Cerebellar nuclear complex (tissue), 1 donor: ENCODE data around the gene DIP2C.
"Not testable (repeated sequence)": the region's sequence is repeated elsewhere in the genome, so short reads cannot be mapped to it uniquely, and the experiment has no call there.

ENCODE experiments used
- DNase-seq, 2 experiments: peaks; one replicate each; lab custom pipeline; 2025; lab: John Stamatoyannopoulos, UW

DIP2C gene

DNA sequence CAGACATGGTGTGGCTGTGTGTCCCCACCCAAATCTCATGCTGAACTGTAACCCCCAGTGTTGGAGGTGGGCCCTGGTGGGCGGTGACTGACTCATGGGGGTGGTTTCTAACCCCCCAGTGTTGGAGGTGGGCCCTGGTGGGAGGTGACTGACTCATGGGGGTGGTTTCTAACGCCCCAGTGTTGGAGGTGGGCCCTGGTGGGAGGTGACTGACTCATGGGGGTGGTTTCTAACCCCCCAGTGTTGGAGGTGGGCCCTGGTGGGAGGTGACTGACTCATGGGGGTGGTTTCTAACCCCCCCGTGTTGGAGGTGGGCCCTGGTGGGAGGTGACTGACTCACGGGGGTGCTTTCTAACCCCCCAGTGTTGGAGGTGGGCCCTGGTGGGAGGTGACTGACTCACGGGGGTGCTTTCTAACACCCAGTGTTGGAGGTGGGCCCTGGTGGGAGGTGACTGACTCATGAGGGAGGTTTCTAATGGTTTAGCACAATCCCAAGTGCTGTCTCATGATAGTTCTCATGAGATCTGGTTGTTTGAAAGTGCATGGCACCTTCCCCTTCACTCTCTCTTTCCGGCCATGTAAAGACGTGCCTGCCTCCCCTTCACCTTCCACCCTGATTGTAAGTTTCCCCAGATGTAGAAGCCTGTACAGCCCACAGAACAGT, 78.7 kb downstream of the DIP2C start:
- not testable (repeated sequence) for DNase-seq

GRCh38 chr10:609868-610545, 79.5 kb downstream of the DIP2C start:
- DNase-seq: no peak

DNA sequence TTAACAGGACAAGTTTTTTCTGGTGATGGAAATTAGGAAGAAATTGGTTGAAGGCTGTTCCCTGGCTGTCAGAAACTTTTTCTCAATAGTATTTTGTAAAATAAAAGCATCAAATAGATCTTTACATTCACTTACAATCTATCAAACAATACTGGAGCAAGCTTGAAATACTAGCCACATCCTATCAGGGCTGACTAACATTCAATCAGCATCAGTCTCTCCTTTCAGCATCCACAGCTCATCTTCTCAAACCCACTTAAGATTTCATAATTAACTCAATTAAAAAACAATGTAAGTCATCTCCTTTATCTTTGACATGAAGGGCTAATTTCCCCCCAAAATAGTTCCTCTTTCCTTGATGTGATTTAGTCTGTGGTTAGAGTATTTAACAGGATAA, 80.2 kb downstream of the DIP2C start:
- no peak for DNase-seq

DNA sequence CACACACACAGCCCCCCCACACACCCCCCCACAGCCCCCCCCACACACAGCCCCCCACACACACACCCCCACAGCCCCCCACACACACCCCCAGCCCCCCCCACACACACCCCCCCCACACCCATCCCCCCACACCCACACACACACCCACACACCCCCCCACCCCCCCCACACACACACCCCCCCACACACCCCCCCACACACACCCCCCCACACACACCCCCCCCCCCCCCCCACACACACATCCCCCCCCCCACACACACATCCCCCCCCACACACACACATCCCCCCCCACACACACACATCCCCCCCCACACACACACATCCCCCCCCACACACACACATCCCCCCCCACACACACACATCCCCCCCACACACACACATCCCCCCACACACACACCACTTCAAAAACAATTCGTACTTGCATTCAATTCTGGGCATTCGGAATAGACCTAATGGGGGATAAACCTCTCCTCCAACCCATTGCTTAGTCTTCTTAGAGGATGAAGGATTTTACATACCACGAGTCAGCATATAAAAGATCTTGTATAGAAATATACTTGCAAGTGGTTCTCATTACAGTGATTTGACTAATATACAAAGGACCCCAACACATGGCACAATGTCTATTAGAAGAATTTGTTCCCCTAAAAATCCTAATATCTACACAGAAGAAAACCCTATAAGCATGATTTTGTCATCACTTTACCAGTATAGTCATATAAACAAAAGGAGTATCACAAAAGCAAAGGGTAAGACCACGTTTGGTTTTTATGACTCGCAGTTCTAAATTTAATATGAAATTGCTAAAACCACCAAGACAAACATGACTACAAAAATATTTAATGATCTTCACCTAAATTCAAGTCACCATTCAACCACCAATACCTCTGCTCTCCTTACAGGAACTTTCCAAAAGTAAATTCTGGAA, 80.9 kb downstream of the DIP2C start:
- no peak for DNase-seq

- DNase-seq: no peak
Measured at GRCh38 chr10:607545-608185, 81.8 kb downstream of the DIP2C start.

GRCh38 chr10:606762-607544, 82.5 kb downstream of the DIP2C start:
- no peak for DNase-seq

GRCh38 chr10:605632-606325, 83.7 kb downstream of the DIP2C start:
- DNase-seq: no peak

GRCh38 chr10:604716-605631, 84.5 kb downstream of the DIP2C start:
- no peak for DNase-seq

- DNase-seq: no peak
Measured at GRCh38 chr10:603745-604144, 85.7 kb downstream of the DIP2C start.

DNA sequence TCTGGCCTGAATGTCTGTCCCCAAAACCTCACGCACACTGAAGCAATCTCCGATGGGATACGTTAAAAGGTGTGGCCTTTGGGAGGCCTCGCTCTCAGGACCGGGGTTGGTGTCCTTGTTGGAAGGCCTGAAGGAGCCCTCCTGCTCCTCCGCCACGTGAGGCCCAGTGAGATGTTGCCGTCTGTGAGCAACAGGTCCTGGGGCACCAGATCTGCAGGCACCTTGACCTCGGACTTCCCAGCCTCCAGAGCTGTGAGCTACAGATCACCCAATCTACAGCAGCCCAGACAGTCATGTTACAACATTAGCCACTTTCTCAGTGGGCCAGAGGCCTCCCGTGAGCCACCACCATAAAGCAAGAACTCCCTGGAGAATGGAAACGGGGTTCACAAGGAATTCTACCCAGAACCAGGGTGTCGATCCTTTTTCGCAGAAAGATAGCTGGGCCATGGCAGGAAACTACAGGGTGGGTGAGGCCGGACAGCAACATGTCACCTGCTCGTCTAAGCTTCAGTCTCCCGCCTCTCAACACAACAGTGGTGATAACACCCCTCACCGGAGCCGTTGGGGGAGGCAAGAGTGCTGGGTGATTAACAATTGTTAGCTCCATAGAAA, 87.0 kb downstream of the DIP2C start:
- DNase-seq: no peak

- no peak for DNase-seq
Measured at GRCh38 chr10:601660-601963, 87.9 kb downstream of the DIP2C start.

GRCh38 chr10:600876-601659, 88.4 kb downstream of the DIP2C start:
- no peak for DNase-seq

- DNase-seq: no peak
Measured at GRCh38 chr10:600234-600633, 89.2 kb downstream of the DIP2C start.

DNA sequence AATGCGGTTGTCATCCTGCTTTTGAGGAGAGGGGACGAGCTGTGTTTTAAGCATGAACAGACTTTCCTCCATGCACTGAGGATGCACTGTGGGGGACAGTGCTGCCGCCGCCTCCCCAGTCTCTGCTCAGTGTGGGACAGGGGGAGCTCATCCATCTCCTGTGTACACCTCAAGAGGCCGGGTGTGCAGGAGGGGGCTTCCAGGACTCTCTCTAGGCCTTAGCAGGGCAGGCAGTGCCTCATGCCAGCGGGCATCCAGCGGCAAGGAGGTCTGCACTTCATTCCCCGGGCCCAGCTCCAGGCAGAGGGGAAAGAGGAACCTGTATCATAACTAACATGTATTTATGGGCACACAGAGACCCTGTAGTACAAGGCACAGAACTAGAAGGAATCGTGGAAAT, 89.7 kb downstream of the DIP2C start:
- DNase-seq: no peak

GRCh38 chr10:598415-599170, 90.9 kb downstream of the DIP2C start:
- DNase-seq: no peak

DNA sequence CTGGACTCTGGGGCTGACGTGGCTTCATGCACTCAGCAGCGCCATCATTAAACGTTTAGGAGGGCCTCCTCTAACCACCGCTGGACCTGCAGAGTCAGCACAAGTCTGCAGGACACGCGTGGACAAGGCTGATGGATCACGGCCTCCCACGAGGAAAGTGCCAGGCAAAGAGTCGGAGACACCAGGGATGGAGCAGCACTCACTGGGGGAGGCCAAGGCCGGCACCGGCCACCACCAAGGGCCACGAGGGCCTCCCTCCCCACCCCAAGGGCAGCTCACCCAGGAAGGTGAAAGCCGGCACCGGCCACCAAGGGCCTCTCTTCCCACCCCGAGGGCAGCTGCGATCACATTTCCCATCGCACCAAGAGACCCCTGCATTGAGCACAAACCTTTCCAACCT, 91.5 kb downstream of the DIP2C start:
- no peak for DNase-seq

GRCh38 chr10:596725-597345, 92.6 kb downstream of the DIP2C start:
- DNase-seq: no peak
